Trophoblast cell (in vitro differentiated cells and primary cell): ENCODE data around the gene DHRS4.
A peak's percentile ranks its signal among the peaks of the same experiment; 100 is the strongest.
"Not testable (repeated sequence)": the region's sequence is repeated elsewhere in the genome, so short reads cannot be mapped to it uniquely, and the experiment has no call there.

Experiments used
- DNase-seq, 2 donors: peaks; one replicate each; pipeline ENCODE4 v3.0.0-alpha.2; 2016
- H2AFZ ChIP-seq: 2 replicates; pipeline ENCODE4 v1.6.1; 2013; ENCODE audit warnings: low read length, moderate library complexity, mild to moderate bottlenecking; ENCODE audit not compliant: insufficient read depth, poor library complexity
- H2AK5ac ChIP-seq: 2 replicates; pipeline ENCODE4 v1.6.1; 2013; ENCODE audit warnings: mild to moderate bottlenecking, low read length
- H2BK120ac ChIP-seq: 2 replicates; pipeline ENCODE4 v1.6.1; 2013; ENCODE audit warnings: low read length, mild to moderate bottlenecking, moderate library complexity; ENCODE audit not compliant: insufficient read depth, poor library complexity
- H2BK12ac ChIP-seq: 2 replicates; pipeline ENCODE4 v1.6.1; 2013; ENCODE audit warnings: mild to moderate bottlenecking, low read length, moderate library complexity
- H2BK5ac ChIP-seq: 2 replicates; pipeline ENCODE4 v1.6.1; 2013; ENCODE audit warnings: low read length, low read depth, moderate library complexity, mild to moderate bottlenecking; ENCODE audit not compliant: poor library complexity
- H3K14ac ChIP-seq: 2 replicates; pipeline ENCODE4 v1.6.1; 2013; ENCODE audit warnings: mild to moderate bottlenecking, low read length
- H3K18ac ChIP-seq: 2 replicates; pipeline ENCODE4 v1.6.1; 2013; ENCODE audit warnings: mild to moderate bottlenecking, low read length
- H3K23ac ChIP-seq: 2 replicates; pipeline ENCODE4 v1.6.1; 2013; ENCODE audit warnings: low read length
- H3K27ac ChIP-seq: 2 replicates; pipeline ENCODE4 v1.5.1; 2013; ENCODE audit warnings: low read depth, mild to moderate bottlenecking, inconsistent platforms, low read length, moderate library complexity
- H3K27me3 ChIP-seq: 2 replicates; pipeline ENCODE4 v1.6.1; 2013; ENCODE audit warnings: inconsistent platforms, mild to moderate bottlenecking, low read length, moderate library complexity; ENCODE audit not compliant: insufficient read depth
- H3K36me3 ChIP-seq, 2 experiments: 1 replicate in 1 of 2; 2 replicates in 1 of 2; pipeline ENCODE4 v1.6.1; 2013; ENCODE audit warnings: low read length in 2 of 2, mild to moderate bottlenecking in 2 of 2, moderate library complexity in 1 of 2; ENCODE audit not compliant: insufficient read depth in 2 of 2, control insufficient read depth in 1 of 2
- H3K4ac ChIP-seq: 2 replicates; pipeline ENCODE4 v1.6.1; 2013; ENCODE audit warnings: low read depth, mild to moderate bottlenecking, low read length, moderate library complexity
- H3K4me1 ChIP-seq, 2 experiments: 1 replicate in 1 of 2; 2 replicates in 1 of 2; pipeline ENCODE4 v1.6.1; 2013; ENCODE audit warnings: low read length in 2 of 2, mild to moderate bottlenecking in 2 of 2, moderate library complexity in 1 of 2; ENCODE audit not compliant: insufficient read depth in 2 of 2, control insufficient read depth in 1 of 2
- H3K4me2 ChIP-seq: 2 replicates; pipeline ENCODE4 v1.6.1; 2013; ENCODE audit warnings: inconsistent platforms, mild to moderate bottlenecking, low read length, moderate library complexity
- H3K4me3 ChIP-seq: 2 replicates; pipeline ENCODE4 v1.5.1; 2013; ENCODE audit warnings: mild to moderate bottlenecking, low read depth, low read length, inconsistent platforms
- H3K79me1 ChIP-seq: one replicate; pipeline ENCODE4 v1.6.1; 2013; ENCODE audit warnings: low read length
- H3K79me2 ChIP-seq: 2 replicates; pipeline ENCODE4 v1.6.1; 2013; ENCODE audit warnings: low read length, mild to moderate bottlenecking; ENCODE audit not compliant: control insufficient read depth, insufficient read depth, poor library complexity
- H3K9ac ChIP-seq: 2 replicates; pipeline ENCODE4 v1.6.1; 2013; ENCODE audit warnings: mild to moderate bottlenecking, low read length
- H3K9me3 ChIP-seq: 2 replicates; pipeline ENCODE4 v1.6.1; 2013; ENCODE audit warnings: low read depth, mild to moderate bottlenecking, control low read depth, inconsistent platforms, low read length; ENCODE audit not compliant: insufficient read depth
- H4K12ac ChIP-seq: 2 replicates; pipeline ENCODE4 v1.6.1; 2013; ENCODE audit warnings: low read depth, mild to moderate bottlenecking, low read length, moderate library complexity
- H4K8ac ChIP-seq: 2 replicates; pipeline ENCODE4 v1.6.1; 2013; ENCODE audit warnings: low read depth, mild to moderate bottlenecking, low read length, moderate library complexity
- H4K91ac ChIP-seq: one replicate; pipeline ENCODE4 v1.6.1; 2013; ENCODE audit warnings: low read depth, mild to moderate bottlenecking, low read length, moderate library complexity
- WGBS: extraction: QIAGEN DNeasy Blood & Tissue Kit; methylation state at CpG from one replicate; pipeline ENCODE4 v1.1.7; 2013; ENCODE audit warnings: missing lambda C conversion rate; ENCODE audit not compliant: insufficient read length, insufficient coverage; ENCODE audit errors: extremely low coverage; 5-methylcytosine and 5-hydroxymethylcytosine counted together

Gene DHRS4

GRCh38 chr14:23969481-23970282, 16.1 kb downstream of the DHRS4 start:
- H4K12ac ChIP-seq, H3K79me2 ChIP-seq, H2AFZ ChIP-seq, H3K4ac ChIP-seq, H3K9ac ChIP-seq, H2BK12ac ChIP-seq, H3K14ac ChIP-seq, H3K27ac ChIP-seq, H3K9me3 ChIP-seq, H2BK5ac ChIP-seq, H4K91ac ChIP-seq, H3K18ac ChIP-seq, H3K79me1 ChIP-seq, H4K8ac ChIP-seq, H2AK5ac ChIP-seq, H3K4me1 ChIP-seq, H3K23ac ChIP-seq, H3K27me3 ChIP-seq, H2BK120ac ChIP-seq, H3K36me3 ChIP-seq: not testable (repeated sequence)
- WGBS = no CpG with 5 or more reads among the region's 61 CpGs
- H3K4me2 ChIP-seq = peak overlapping the region; percentile 76
- peak in 1 of 2 donors; percentile 8 for DNase-seq
- peak overlapping the region; percentile 53 for H3K4me3 ChIP-seq

- not testable (repeated sequence) for H3K79me1 ChIP-seq, H2BK5ac ChIP-seq, H3K18ac ChIP-seq, H3K4me3 ChIP-seq, H4K8ac ChIP-seq, H3K27ac ChIP-seq, H3K4me1 ChIP-seq, H3K14ac ChIP-seq, H4K91ac ChIP-seq, H2AK5ac ChIP-seq, H3K9me3 ChIP-seq, DNase-seq, H3K9ac ChIP-seq, H3K27me3 ChIP-seq, H2BK12ac ChIP-seq, H4K12ac ChIP-seq, H3K23ac ChIP-seq, H3K4me2 ChIP-seq, H2BK120ac ChIP-seq, H3K79me2 ChIP-seq, H2AFZ ChIP-seq, H3K4ac ChIP-seq, H3K36me3 ChIP-seq
- no CpG with 5 or more reads among the region's 15 CpGs for WGBS
Measured at GRCh38 chr14:23970283-23970659, 16.7 kb downstream of the DHRS4 start.

GRCh38 chr14:23973178-23973577, 19.6 kb downstream of the DHRS4 start:
- H4K91ac ChIP-seq, H3K18ac ChIP-seq, H3K4me2 ChIP-seq, DNase-seq, H3K27ac ChIP-seq, H2AK5ac ChIP-seq, H4K8ac ChIP-seq, H3K9ac ChIP-seq, H3K27me3 ChIP-seq, H2AFZ ChIP-seq, H3K9me3 ChIP-seq, H2BK12ac ChIP-seq, H3K14ac ChIP-seq, H4K12ac ChIP-seq, H3K79me1 ChIP-seq, H3K36me3 ChIP-seq, H3K23ac ChIP-seq, H3K4ac ChIP-seq, H2BK120ac ChIP-seq, H2BK5ac ChIP-seq, H3K79me2 ChIP-seq, H3K4me3 ChIP-seq, H3K4me1 ChIP-seq: not testable (repeated sequence)
- no CpG with 5 or more reads among the region's 8 CpGs for WGBS

- not testable (repeated sequence) for H3K9ac ChIP-seq, H3K79me2 ChIP-seq, H2BK5ac ChIP-seq, H2AK5ac ChIP-seq, H3K4ac ChIP-seq, H3K14ac ChIP-seq, H3K9me3 ChIP-seq, H2BK12ac ChIP-seq, H3K79me1 ChIP-seq, H3K27ac ChIP-seq, H4K12ac ChIP-seq, H4K91ac ChIP-seq, H3K27me3 ChIP-seq, H2BK120ac ChIP-seq, H3K4me2 ChIP-seq, H3K4me3 ChIP-seq, H2AFZ ChIP-seq, DNase-seq, H3K36me3 ChIP-seq, H3K23ac ChIP-seq, H3K4me1 ChIP-seq, H4K8ac ChIP-seq, H3K18ac ChIP-seq
Measured at GRCh38 chr14:23974041-23974440, 20.5 kb downstream of the DHRS4 start.
